Suprapubic skin (tissue), 3 donors: ENCODE results near the gene ESAM.

Experiments
- EP300 ChIP-seq: sonication (generic); formaldehyde crosslinking; IDR thresholded peaks from one replicate; pipeline ENCODE4 v1.6.1; 2017; ENCODE audit warnings: antibody characterized with exemption
- POLR2A ChIP-seq, 2 donors: fragments of 450-650 bp; IDR thresholded peaks; one replicate each; pipeline ENCODE4 v1.6.1; 2017; ENCODE audit warnings: antibody characterized with exemption in 2 of 2, mild to moderate bottlenecking in 2 of 2, moderate library complexity in 2 of 2
- TF ChIP-seq, protein P1 (sequence below), 2 donors: fragments of 200-600 bp in 1 of 2; fragments of 450-650 bp in 1 of 2; sonication (generic) in 1 of 2; IDR thresholded peaks; one replicate each; pipeline ENCODE4 v1.5.1; 2016 to 2019; ENCODE audit warnings: antibody characterized with exemption in 2 of 2, mild to moderate bottlenecking in 1 of 2, moderate library complexity in 1 of 2

DNA sequence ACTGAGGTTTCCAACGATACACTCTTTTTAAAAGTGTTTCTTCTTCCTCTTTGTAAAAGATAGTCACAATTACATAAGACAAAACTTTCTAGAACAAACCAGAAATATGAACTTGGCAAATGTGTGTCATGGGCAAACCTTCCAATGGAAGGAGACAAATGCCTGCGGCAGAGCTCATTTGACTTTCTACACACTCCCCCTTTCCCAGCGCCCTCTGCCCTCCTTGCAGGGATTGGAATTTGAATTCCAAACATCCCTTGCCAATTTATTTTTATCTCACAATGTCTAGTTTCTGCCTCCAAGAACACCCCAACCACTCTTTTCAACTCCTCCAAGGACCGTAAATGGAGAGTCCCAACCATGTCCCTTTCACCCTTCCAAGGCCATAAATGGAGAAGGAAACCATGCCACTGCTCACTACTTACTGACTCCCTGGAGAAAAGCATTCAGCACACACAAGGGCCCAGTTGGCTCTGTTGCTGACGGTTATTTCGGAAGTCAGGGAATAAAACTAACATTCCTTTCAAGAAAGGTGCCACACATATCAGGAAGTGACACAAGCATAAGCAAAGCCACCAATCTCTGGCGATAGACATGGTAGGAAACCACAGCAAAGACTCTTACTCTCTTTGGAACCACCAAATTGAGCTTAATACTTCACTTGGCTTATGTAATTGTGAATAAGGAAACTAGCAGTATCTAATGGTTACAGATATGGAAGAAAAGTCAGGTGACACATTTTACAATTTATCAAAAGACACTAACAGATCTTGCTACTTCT is 15.0 kb upstream of the ESAM start:
- TF ChIP-seq, protein P1, sequence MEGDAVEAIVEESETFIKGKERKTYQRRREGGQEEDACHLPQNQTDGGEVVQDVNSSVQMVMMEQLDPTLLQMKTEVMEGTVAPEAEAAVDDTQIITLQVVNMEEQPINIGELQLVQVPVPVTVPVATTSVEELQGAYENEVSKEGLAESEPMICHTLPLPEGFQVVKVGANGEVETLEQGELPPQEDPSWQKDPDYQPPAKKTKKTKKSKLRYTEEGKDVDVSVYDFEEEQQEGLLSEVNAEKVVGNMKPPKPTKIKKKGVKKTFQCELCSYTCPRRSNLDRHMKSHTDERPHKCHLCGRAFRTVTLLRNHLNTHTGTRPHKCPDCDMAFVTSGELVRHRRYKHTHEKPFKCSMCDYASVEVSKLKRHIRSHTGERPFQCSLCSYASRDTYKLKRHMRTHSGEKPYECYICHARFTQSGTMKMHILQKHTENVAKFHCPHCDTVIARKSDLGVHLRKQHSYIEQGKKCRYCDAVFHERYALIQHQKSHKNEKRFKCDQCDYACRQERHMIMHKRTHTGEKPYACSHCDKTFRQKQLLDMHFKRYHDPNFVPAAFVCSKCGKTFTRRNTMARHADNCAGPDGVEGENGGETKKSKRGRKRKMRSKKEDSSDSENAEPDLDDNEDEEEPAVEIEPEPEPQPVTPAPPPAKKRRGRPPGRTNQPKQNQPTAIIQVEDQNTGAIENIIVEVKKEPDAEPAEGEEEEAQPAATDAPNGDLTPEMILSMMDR (IDR thresholded peaks at IDR 0.05), result no peak
- no peak for TF ChIP-seq POLR2A (IDR thresholded peaks at IDR 0.05)
- no peak for TF ChIP-seq EP300
